ENCODE results near the gene CATSPER4. TPM values are rescaled to one million over a fixed set of nuclear protein-coding genes. Genes with fewer than 3 reads are reported as not detected.

The CATSPER4 gene
- total RNA-seq, 1 donor from 2014 or later: not detected

DNA sequence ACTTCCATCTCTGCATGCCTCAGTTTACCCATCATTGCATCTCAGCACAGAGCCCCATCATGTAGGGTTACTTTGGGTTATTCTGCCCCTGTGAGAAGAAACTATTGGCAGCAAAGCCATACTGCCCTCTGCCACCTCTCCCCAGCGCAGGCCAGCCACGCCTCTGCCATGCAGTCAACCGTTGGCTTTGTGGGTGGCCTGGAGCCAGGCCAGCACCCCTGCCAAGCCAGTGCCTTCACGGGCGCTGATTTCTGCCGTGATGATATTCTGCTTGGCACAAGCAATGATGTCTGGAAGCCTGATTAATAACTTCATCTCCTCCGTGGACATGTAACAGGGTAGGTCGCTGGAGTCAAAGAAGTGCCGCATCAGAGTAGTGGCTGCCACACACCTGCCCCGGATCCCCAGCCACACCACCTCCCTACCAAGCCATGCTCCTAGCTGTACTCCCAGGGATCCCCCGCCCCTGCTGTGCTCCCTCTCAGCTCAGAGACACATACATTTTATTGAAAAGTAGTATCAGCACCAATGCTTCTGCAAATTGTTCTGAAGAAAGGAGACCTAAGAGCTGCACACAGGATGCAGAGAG is 28.6 kb downstream of the CATSPER4 start:
- no peak for DNase-seq (ENCODE audit: extremely low spot score, unreplicated experiment)
- peaks cover 8% of the 10 kb centered on the region for H3K4me1 Mint-ChIP-seq (ENCODE audit: unreplicated experiment)
- TF ChIP-seq CTCF (IDR thresholded peaks at IDR 0.05): no peak
- H3K27me3 Mint-ChIP-seq (ENCODE audit: unreplicated experiment): peaks cover 9% of the 10 kb centered on the region
- no peak overlapping the region for H3K4me3 Mint-ChIP-seq (ENCODE audit: unreplicated experiment)
- no peaks in the 10 kb centered on the region for H3K9me3 Mint-ChIP-seq (ENCODE audit: unreplicated experiment)
- no peaks in the 10 kb centered on the region for H3K36me3 Mint-ChIP-seq (ENCODE audit: unreplicated experiment)
- no peak overlapping the region for H3K27ac Mint-ChIP-seq (ENCODE audit: unreplicated experiment)

- H3K4me1 Mint-ChIP-seq (ENCODE audit: unreplicated experiment): peaks cover 8% of the 10 kb centered on the region
- H3K27me3 Mint-ChIP-seq (ENCODE audit: unreplicated experiment): peaks cover 9% of the 10 kb centered on the region
- no peak for DNase-seq (ENCODE audit: extremely low spot score, unreplicated experiment)
- H3K27ac Mint-ChIP-seq (ENCODE audit: unreplicated experiment): no peak overlapping the region
- H3K36me3 Mint-ChIP-seq (ENCODE audit: unreplicated experiment): no peaks in the 10 kb centered on the region
- H3K4me3 Mint-ChIP-seq (ENCODE audit: unreplicated experiment): no peak overlapping the region
- H3K9me3 Mint-ChIP-seq (ENCODE audit: unreplicated experiment): no peaks in the 10 kb centered on the region
- no peak for TF ChIP-seq CTCF (IDR thresholded peaks at IDR 0.05)
These were observed 30.0 kb downstream of the CATSPER4 start for GRCh38 chr1:26220199-26220912.

DNA sequence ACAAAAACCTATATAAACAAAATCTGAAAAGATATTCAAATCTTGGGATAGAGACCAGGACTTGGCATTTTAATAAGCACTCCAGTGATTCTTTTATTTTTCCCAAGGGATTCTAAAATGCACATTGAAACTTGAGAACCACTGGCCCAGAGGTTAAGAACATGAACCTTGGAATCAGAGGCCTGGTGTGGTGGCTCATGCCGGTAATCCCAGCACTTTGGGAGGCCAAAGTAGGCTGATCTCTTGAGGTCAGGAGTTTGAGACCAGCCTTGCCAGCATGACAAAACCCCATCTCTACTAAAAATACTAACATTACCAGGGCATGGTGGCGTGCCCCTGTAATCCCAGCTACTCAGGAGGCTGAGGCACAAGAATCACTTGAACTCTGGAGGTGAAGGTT is 30.7 kb downstream of the CATSPER4 start:
- H3K4me3 Mint-ChIP-seq (ENCODE audit: unreplicated experiment): no peak overlapping the region
- no peaks in the 10 kb centered on the region for H3K9me3 Mint-ChIP-seq (ENCODE audit: unreplicated experiment)
- no peak for DNase-seq (ENCODE audit: extremely low spot score, unreplicated experiment)
- H3K27ac Mint-ChIP-seq (ENCODE audit: unreplicated experiment): no peak overlapping the region
- no peaks in the 10 kb centered on the region for H3K36me3 Mint-ChIP-seq (ENCODE audit: unreplicated experiment)
- H3K27me3 Mint-ChIP-seq (ENCODE audit: unreplicated experiment): peaks cover 12% of the 10 kb centered on the region
- peaks cover 16% of the 10 kb centered on the region for H3K4me1 Mint-ChIP-seq (ENCODE audit: unreplicated experiment)
- no peak for TF ChIP-seq CTCF (IDR thresholded peaks at IDR 0.05)

DNA sequence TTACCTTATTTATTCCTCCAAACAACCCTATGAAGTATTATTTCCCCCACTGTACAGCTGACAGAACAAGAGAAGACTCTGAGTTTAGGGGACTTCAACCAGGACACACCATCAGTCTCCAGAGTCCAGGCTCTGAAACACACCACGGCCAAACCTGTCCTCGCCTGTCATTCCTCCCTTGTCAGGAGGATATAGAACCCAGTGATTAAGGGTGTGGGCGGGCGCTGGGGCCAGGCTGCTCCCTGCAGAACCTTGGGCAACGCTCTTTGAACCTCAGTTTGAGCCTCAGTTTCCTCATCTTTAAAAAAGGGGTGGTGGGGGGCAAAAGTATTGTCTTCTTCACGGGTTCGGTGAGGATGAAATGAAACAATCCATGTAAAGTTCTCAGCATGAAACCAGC is 34.2 kb downstream of the CATSPER4 start:
- peaks cover 6% of the 10 kb centered on the region for H3K27me3 Mint-ChIP-seq (ENCODE audit: unreplicated experiment)

More for the DNA sequence above, 34.2 kb downstream of the CATSPER4 start:
- Mint-ChIP-seq H3K4me3 (ENCODE audit: unreplicated experiment) (no peak overlapping the region), H3K4me1 (ENCODE audit: unreplicated experiment) (peaks cover 15% of the 10 kb centered on the region), H3K36me3 (ENCODE audit: unreplicated experiment) (no peaks in the 10 kb centered on the region), H3K27ac (ENCODE audit: unreplicated experiment) (no peak overlapping the region), H3K9me3 (ENCODE audit: unreplicated experiment) (no peaks in the 10 kb centered on the region)
- no peak for TF ChIP-seq CTCF (IDR thresholded peaks at IDR 0.05)
- no peak for DNase-seq (ENCODE audit: extremely low spot score, unreplicated experiment)
